A673 (cell line): Measurements from ENCODE around the gene FRMPD4. TPM values are rescaled to one million over a fixed set of nuclear protein-coding genes. Genes with fewer than 3 reads are reported as not detected.

Source experiments
- BruUV-seq: library from RNA; stranded (reverse); fragments of 400-500 nt; replicated peaks from 2 replicates; lab custom pipeline; 2021; lab: Mats Ljungman, UMichigan
- CTCF ChIA-PET: fragments of 300-600 bp; sonication (Branson Sonifier 250); formaldehyde crosslinking; loops from one replicate; lab custom pipeline; 2022; ENCODE audit warnings: antibody characterized with exemption; lab: Charles Lee
- POLR2A ChIA-PET: fragments of 300-600 bp; sonication (Branson Sonifier 250); formaldehyde crosslinking; loops from one replicate; lab custom pipeline; 2022; ENCODE audit warnings: antibody characterized with exemption; ENCODE audit not compliant: low non-redundant PET; lab: Charles Lee
- DNase-seq: peaks from one replicate; pipeline ENCODE4 v3.0.0-alpha.2; 2015; ENCODE audit warnings: low spot score
- H3K27ac ChIP-seq: fragments of 200-600 bp; sonication (generic); 2 replicates; pipeline ENCODE4 v1.5.1; 2016; ENCODE audit warnings: mixed run types, low read depth, mild to moderate bottlenecking, mixed read lengths, antibody characterized with exemption, low read length; ENCODE audit not compliant: poor library complexity, severe bottlenecking
- H3K27me3 ChIP-seq: fragments of 200-600 bp; sonication (generic); replicated peaks from 2 replicates; pipeline ENCODE4 v1.6.1; 2017; ENCODE audit warnings: mixed run types, low read depth, mild to moderate bottlenecking, mixed read lengths, antibody characterized with exemption, low read length; ENCODE audit not compliant: insufficient read depth, poor library complexity
- H3K36me3 ChIP-seq: fragments of 200-600 bp; sonication (generic); 2 replicates; pipeline ENCODE4 v1.6.1; 2016; ENCODE audit warnings: mixed run types, mild to moderate bottlenecking, mixed read lengths, antibody characterized with exemption, low read length; ENCODE audit not compliant: insufficient read depth, poor library complexity, severe bottlenecking
- H3K4me1 ChIP-seq: fragments of 200-600 bp; sonication (generic); 2 replicates; pipeline ENCODE4 v1.6.1; 2017; ENCODE audit warnings: mixed run types, mild to moderate bottlenecking, mixed read lengths, antibody characterized with exemption, low read length; ENCODE audit not compliant: insufficient read depth, poor library complexity, severe bottlenecking
- H3K4me3 ChIP-seq: fragments of 200-600 bp; sonication (generic); 2 replicates; pipeline ENCODE4 v1.5.1; 2016; ENCODE audit warnings: low read depth, mixed run types, mild to moderate bottlenecking, mixed read lengths, low read length; ENCODE audit not compliant: poor library complexity, severe bottlenecking
- H3K9me3 ChIP-seq: fragments of 200-600 bp; sonication (generic); 2 replicates; pipeline ENCODE4 v1.6.1; 2016; ENCODE audit warnings: mixed run types, low read depth, mild to moderate bottlenecking, mixed read lengths, antibody characterized with exemption, low read length; ENCODE audit not compliant: poor library complexity, severe bottlenecking
- EZH2 ChIP-seq: fragments of 200-600 bp; sonication (generic); IDR thresholded peaks from 2 replicates; pipeline ENCODE4 v1.6.1; 2017; ENCODE audit warnings: borderline replicate concordance, low read depth, mild to moderate bottlenecking, mixed read lengths, antibody characterized with exemption, low read length; ENCODE audit not compliant: poor library complexity, severe bottlenecking
- intact Hi-C: fragments of 100-400 bp; cut with micrococcal nuclease; formaldehyde crosslinking; loops from one replicate; pipeline ENCODE4 v1.10.0; 2022; ENCODE audit not compliant: unreplicated experiment
- total RNA-seq: library from RNA; stranded (reverse); gene quantifications from 2 replicates; pipeline ENCODE4 v1.2.3, GENCODE V29; 2021
- TF ChIP-seq, protein P1 (sequence below): fragments of 300-800, 200-600 bp; sonication (generic); conservative IDR thresholded peaks from 2 replicates; pipeline ENCODE4 v1.5.1; 2017; ENCODE audit warnings: low read depth, mild to moderate bottlenecking, antibody characterized with exemption, low read length, moderate library complexity, mixed read lengths

Gene FRMPD4
- total RNA-seq, 1 experiment from 2014 or later, result not detected

DNA sequence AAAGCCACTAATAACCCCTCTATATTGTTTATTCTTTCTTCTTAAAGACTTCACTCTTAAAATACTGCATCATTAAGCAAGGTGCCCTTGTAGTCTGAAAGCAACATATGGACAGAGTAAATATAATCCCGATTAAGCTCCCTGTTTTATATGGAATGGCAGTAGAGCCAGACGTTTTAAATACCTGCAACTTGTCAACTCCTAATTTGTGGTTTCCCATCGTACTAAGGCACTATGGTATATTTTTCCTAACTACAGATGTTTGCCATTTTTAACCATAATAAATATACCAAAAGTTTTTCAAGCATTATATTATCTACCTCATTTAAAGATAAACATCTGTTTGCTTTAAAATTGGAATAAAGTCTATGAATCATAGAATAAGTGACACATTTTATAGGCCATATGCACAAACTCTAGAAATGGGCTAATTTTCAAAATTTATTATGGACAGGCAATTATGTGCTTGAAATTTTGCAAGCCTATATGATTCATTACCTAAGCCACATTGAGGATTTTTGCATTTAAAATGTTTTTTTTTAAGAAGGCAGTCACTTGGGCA lies 194.6 kb downstream of the FRMPD4 start:
- Histone ChIP-seq H3K9me3 (no peaks in the 10 kb centered on the region), H3K4me1 (no peaks in the 10 kb centered on the region), H3K27ac (no peak overlapping the region), H3K27me3 (no peaks in the 10 kb centered on the region), H3K4me3 (no peak overlapping the region), H3K36me3 (no peaks in the 10 kb centered on the region)
- DNase-seq, result no peak
- intact Hi-C loops, result no loop called here
- CTCF ChIA-PET, result no interaction called here
- POLR2A ChIA-PET, result no interaction called here
- no TSS peak for BruUV-seq
- no peak for TF ChIP-seq EZH2
- TF ChIP-seq, protein P1, sequence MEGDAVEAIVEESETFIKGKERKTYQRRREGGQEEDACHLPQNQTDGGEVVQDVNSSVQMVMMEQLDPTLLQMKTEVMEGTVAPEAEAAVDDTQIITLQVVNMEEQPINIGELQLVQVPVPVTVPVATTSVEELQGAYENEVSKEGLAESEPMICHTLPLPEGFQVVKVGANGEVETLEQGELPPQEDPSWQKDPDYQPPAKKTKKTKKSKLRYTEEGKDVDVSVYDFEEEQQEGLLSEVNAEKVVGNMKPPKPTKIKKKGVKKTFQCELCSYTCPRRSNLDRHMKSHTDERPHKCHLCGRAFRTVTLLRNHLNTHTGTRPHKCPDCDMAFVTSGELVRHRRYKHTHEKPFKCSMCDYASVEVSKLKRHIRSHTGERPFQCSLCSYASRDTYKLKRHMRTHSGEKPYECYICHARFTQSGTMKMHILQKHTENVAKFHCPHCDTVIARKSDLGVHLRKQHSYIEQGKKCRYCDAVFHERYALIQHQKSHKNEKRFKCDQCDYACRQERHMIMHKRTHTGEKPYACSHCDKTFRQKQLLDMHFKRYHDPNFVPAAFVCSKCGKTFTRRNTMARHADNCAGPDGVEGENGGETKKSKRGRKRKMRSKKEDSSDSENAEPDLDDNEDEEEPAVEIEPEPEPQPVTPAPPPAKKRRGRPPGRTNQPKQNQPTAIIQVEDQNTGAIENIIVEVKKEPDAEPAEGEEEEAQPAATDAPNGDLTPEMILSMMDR, result no peak

DNA sequence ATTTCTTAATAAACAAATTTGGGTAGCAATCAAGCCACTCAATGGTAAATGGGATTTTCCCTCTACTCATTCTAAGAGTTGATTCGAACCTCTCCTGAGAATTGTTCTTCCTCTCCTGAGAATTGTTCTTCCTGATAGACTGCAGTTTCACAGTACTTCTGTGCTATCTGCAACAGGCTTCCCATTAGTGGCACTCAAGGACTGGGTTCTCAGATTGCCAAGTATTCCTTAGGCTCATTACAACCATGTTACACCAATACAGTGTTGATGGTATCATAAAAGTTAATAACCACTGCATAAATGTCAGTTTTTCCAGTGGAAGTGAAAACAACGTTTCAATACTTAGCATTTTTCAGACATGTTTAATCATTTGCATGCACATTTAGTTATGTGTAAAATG lies 201.6 kb downstream of the FRMPD4 start:
- H3K9me3 ChIP-seq, result no peaks in the 10 kb centered on the region
- no peak overlapping the region for H3K27ac ChIP-seq
- intact Hi-C loops, result no loop called here
- CTCF ChIA-PET, result no interaction called here
- no peaks in the 10 kb centered on the region for H3K4me1 ChIP-seq
- no peaks in the 10 kb centered on the region for H3K36me3 ChIP-seq
- BruUV-seq, result no TSS peak
- H3K27me3 ChIP-seq, result no peaks in the 10 kb centered on the region
- POLR2A ChIA-PET, result no interaction called here
- no peak overlapping the region for H3K4me3 ChIP-seq
- TF ChIP-seq, protein P1, result no peak
- no peak for TF ChIP-seq EZH2
- no peak for DNase-seq

DNA sequence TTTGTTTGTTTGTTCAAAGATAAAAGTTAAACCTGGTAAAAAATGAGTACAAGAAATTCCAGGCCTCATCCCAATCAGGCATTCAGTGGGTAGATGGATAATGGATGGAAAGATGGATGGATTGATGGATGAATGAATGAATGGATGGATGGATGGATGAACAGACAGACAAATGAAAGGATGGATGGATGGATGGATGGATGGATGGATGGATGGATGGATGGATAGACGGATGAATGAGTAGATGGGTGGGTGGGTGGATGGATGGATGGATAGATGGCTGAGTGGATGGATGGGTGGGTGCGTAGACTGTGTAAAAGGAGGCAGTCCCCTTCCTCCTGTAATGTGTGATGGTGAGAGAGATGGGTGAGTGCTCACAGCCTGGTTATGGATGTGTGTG lies 206.7 kb downstream of the FRMPD4 start:
- no peak for DNase-seq
- POLR2A ChIA-PET, result no interaction called here
- Histone ChIP-seq H3K4me3 (no peak overlapping the region), H3K4me1 (no peaks in the 10 kb centered on the region), H3K36me3 (no peaks in the 10 kb centered on the region), H3K9me3 (no peaks in the 10 kb centered on the region), H3K27me3 (no peaks in the 10 kb centered on the region), H3K27ac (no peak overlapping the region)
- intact Hi-C loops, result no loop called here
- no TSS peak for BruUV-seq
- TF ChIP-seq, protein P1, result no peak
- TF ChIP-seq EZH2, result no peak
- CTCF ChIA-PET, result no interaction called here
